ENCODE results near the gene HOMEZ.
A peak's percentile ranks its signal among the peaks of the same experiment; 100 is the strongest.
"Not testable (repeated sequence)": the region's sequence is repeated elsewhere in the genome, so short reads cannot be mapped to it uniquely, and the experiment has no call there.

Gene HOMEZ

DNA sequence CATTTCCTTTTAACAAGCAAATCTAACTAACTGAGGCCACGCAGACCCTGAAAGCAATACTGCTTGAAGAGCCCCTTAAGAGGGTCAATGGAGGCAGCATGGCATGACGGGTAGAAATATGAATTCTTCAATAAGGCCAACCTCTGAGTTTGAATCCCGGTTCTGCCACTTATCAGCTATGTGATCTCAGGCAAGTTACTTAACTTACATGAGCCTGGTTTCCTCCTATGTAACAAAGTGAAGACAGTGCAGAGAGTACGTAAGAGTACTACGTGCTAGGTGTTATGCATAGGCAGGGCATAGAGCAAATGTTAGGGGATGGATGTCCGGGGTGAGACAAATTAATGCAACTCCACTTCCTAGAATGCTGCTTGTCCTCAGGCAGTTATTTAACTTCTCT is 4.7 kb downstream of the HOMEZ start:
- DNase-seq, result no peak

DNA sequence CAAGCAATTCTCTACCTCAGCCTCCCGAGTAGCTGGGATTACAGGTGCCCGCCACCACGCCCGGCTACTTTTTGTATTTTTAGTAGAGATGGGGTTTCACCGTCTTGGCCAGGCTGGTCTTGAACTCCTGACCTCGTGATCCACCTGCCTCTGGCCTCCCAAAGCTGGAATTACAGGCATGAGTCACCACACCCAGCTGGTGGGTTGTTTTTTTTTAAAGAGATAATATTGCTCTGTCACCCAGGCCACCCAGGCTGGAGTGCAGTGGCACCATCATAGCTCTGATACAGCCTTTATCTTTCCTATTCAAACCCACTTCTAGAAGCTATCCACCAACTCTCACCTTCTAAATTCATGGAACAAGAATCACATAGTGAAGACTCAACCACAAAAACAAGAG is 8.0 kb downstream of the HOMEZ start:
- DNase-seq, result not testable (repeated sequence)

DNA sequence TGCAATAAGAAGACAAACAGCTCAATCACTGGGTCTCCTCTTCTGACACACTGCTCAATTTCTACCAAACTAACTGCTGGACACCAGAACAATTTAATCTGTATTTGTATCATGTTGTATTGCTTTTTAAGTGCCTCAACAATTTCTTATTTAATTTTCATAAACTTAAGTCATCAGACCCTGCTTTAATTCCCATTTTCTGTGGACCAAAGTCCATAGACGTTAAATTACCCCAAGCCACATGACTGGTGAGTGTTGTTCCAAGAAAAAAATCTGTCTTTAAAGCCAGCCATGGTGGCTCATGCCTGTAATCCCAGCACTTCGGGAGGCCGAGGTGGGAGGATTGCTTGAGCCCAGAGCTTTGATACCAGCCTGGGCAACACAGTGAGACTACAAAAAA is 8.7 kb downstream of the HOMEZ start:
- no peak for DNase-seq

DNA sequence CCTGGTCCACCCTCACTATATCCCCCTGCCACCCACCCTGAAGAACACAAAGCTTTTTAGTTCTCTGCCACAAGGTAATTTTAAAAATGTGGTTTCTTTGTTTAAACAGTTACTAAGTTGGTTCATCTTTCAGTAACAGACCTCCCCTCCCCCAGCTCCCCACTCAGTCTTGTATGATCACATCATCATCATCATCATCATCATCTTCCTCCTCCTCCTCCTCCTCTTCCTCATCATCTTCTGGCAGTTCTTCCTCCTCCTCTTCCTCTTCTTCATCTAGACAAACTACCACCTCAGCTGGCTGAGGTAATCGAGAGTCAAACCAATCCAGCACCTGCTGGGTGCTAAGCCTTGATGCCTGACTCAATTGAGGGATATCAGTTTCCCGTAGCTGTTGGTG is 10.5 kb downstream of the HOMEZ start:
- DNase-seq, result no peak

DNA sequence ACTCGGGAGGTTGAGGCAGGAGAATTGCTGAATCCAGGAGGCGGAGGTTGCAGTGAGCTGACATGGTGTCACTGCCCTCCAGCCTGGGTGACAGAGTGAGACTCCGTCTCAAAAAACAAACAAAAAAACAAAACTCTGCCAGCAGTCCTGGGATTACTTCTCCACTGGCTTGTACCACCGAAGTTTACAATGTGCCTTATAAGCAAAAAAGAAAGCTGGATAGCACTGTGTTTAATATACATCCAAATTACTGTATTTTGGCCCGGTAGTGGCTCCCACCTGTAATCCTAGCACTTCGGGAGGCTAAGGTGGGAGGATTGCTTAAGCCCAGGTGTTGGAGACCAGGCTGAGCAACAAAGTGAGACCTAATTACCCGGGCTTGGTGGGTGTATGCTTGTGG is 16.7 kb downstream of the HOMEZ start:
- no peak for DNase-seq

DNA sequence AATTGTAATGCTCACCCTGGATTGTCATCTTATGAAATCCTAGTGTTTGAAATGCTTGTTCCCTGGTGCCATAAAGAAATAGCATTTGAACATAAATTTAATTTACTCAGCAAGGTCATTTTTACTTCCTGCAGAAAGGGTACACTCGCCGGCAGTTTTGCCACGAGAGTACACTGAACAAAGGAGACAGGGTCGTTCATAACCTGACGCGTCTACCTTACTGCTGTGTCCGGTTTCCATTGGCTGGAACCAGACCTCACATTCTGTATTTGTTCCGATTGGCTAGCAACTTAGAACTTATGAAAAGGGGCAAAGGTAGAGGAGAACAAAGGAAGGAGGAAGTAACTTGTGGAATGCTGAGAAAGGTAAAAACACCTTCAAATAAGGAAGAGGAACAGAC is 25.1 kb downstream of the HOMEZ start:
- DNase-seq, result not testable (repeated sequence)

DNA sequence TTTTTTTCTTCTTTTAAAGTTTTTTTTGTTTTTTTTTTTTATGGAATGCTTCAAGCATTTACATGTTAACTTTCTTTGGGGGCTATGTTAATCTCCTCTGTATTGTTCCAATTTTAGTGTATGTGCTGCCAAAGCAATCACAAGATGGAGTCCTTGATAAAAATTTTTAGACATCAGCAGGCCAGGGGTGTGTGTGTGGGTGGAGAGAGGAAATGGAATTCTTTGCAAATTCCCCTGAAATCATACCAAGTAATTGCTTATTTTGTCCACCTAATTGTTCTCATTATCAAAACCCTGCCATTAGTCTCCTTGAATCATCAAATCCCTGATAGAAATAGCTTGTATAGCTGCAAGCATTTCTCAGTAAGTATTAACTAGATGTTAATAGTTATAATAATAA is 26.5 kb downstream of the HOMEZ start:
- no peak for DNase-seq

DNA sequence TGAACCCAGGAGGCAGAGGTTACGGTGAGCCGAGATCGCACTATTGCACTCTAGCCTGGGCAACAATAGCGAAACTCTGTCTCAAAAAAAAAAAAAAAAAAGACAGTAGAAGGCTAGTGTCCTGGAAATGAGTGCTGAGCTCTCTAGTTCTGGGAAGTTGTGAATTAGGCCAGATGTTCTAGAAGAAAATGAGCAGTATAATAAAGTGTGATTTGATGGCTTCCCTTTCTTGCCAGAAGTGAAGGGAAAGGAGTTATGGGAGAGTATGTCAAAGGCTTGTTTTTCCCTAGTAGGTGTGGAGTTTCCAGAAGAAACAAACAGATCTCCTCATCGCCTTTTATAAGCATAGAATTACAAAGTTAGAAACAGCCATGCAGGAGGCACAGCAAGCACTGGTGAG is 27.7 kb downstream of the HOMEZ start:
- no peak for DNase-seq

DNA sequence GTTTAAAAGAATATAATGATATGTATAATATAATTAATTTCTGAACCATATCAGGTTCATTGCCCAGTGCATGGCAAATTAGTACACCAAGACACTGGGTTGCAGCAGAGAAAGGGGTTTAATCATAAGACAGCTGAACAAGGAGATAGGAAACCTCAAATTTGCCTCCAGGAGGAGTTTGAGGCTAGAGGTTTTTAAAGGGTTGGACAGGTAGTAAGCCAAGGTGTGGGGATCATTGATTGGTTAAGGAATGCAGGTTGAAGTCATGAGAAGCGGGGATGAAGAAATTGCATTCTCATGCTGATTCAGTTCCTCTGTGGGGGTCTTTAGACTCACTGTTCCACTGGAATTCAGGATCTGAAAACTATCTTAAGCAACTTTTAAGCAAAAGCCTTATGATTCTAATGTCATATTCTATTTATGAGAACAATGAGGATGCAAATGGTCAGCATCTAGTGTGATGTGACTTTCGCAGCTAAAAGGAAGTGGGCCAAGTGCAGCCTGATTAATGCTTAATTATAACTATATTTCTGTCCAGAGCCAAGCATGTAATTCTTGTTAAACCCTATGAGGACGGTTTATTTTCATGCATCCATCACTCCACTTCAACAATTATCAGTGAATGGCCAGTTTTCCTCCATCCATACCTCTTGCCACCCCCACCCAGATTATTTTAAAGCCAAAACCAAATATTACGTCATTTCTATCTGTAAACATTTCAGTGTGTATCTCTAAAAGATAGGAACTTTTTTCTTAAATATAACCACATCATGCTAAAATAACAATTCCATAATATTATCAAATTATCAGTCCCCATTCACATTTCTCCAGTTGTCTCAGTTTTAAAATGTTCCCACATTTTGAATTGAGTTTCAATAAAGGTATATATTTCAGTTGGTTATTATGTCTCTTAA is 33.3 kb downstream of the HOMEZ start:
- DNase-seq, result no peak

DNA sequence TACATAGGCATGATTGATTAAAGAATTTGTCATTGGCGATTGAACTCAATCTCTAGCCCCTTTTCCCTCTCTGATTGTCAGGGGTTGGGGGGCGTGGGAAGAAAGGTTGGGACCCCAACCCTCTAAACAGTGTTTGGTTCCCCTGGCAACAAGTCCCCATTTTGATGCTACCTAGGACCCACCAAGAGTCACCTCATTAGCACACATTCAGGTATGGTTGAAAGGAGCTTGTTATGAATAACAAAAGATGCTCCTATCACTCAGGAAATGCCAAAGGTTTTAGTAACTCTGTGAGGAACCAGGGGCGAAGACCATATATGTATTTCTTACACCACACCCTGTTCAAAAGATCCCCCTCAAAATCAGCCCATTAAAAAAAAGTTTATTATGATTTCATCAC is 33.9 kb downstream of the HOMEZ start:
- DNase-seq, result no peak

DNA sequence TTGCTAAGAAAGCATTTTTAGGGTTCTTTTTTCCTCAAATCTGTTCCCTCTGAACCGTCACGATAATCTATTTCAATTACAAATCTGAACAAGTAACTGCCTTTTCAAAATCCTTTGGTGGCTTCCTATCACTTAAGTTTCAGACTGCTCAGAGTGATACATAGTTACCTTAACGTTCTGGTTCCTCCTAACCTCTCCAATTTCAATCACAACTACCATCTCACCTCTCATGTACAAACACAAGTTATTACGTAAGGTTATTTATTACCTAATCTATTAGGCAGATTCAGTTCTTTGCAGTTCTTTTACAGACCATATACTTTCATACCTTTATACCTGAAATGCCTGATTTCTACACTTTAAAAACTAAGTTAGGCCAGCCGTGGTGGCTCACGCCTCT is 36.1 kb downstream of the HOMEZ start:
- DNase-seq, result no peak

DNA sequence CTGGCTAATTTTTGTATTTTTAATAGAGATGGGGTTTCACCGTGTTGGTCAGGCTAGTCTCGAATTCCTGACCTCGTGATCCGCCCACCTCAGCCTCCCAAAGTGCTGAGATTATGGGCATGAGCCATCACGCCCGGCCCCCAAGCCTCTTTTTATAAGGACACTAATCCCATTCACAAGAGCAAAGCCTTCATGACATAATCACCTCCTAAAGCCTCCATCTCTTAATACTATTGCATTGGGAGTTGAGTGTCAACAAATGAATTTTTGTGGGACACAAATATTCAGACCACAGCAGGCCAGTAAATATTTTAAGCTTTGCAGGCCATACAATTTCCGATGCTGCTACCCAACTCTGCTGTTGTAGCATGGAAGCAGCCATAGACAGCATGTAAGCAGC is 37.3 kb downstream of the HOMEZ start:
- no peak for DNase-seq

DNA sequence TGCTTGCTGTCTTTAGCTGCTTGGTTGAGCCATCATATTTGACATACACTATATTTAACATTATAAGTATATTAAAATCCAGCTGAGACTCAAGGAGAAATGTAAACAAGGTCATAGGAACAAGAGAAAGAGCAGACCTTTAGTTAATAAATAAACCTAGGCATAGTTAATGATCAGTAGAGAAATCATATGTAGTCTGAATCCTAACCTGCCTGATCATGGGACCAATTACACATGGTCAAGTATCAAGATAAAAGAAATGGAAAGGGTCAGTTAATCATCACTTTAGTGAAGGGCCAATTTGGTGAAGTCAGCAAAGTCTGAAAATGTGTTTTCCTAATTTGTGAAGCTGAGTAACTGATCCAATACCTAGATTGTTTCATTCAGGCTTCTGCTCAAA is 40.6 kb downstream of the HOMEZ start:
- no peak for DNase-seq

DNA sequence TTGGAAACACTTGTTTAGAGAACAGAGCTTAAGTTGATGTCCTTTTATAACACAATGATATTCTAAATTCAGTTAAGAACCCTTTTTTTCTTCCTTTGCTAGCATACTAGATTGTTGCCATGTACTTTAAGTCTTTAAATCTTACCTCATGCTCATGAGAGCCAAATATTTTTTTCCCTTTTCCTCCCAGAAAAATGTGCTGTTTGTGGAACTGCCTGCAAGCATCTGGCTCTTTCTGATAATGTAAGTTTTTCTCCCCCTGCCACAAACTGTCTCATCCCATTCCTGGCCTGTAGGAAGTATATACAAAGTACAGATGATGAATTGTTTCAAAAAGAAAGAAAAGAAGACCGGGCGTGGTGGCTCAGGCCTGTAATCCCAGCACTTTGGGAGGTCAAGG is 42.9 kb downstream of the HOMEZ start:
- no peak for DNase-seq

DNA sequence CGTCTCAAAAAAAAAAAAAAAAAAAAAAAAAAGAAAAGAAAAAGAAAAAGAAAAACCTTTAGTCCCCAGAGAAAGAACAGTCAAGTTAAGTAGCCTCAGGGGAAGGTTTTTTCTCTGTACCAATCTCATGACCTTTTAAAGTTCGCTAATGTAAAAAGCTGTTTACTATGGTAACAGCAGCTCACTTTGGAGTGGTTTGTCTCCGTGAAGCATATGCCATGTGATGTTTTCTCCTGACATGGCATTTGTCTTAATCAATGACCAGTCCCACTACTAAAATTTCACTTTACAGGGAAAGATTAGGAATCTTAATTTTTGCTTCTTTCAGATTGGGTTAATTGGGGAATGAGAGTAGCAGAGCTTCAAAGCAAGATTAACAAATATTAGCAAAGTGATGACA is 43.9 kb downstream of the HOMEZ start:
- DNase-seq, result no peak

DNA sequence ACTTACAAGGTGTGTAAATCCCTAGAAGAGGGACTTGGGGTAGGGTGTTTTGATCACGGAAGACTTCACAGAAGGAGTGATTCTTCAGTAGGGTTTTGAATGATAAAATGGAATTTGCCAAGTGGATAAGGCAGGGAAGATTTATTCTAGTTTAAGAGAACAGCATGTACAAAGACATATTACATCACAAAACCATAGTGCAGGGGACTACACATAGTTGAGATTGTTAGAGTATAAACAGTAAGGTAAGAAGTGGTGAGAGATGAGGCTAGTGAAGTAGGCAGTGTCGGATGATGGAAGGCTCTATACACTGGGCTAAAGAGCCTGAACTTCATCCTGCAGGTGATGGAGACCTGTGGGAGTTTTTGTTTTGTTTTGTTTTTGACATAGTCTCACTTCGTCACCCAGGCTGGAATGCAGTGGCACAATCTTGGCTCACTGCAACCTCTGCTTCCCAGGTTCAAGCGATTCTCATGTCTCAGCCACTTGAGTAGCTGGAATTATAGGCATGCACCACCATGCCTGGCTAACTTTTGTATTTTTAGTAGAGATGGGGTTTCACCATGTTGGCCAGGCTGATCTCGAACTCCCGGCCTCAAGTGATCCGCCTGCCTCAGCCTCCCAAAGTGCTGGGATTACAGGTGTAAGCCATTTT is 44.7 kb downstream of the HOMEZ start:
- not testable (repeated sequence) for DNase-seq

DNA sequence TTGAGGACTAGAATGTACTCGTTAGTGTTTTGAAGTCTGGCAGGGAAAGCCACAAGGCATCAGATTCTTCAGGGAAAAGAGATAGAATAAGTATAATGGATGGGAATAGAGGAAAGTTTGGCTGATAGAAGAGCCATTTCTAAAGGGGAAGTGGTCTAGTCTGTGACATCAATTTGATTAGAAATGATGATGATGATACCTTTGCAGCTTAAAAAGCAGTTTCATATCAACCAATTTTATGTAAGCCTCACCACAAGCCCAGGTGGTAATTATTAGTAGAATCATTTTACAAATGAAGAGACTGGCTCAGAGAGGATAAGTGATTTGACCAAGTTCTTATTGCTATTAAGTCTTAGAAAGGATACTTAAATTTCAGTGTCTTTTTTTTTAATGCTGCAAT is 45.3 kb downstream of the HOMEZ start:
- DNase-seq, result no peak

DNA sequence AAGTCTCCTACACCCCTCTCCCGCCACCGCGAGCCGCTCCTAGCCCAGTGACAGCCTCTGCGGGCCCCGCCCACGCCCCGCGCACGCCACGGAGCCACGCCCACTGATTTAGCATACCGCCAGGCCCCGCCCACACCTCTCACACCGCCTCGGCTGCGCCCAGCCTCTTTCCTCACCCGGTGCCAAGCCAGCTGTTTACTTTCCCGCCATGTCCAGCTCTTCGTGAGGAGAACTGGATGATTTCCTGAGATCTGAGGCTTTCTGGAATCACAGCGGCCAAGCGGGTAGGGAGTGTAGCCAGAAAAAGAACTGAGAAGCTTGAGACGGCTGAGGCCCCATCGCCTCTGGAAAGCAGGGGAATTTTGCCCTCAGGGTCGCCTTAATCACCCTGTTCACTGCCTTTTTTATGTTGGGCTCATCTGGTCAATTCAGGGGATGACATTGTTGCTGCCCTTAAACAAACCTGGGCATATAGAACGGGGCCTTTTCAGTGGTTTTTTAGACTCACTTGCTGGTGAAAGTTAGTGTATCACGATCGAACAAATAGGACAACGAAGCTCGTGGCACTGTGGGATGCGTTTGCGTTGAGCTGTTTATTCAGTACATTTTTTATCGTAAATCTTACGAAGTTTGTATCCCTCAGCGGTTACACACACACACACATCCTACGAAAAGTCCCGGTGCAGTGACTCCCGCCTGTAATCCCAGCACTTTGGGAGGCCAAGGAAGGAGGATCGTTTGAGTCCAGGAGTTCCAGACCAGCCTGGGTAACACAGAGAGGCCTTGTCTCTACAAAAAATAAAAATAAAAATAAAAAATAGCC is 47.9 kb downstream of the HOMEZ start, which contains the start of gene RNF212B:
TSS of gene RNF212B (plus strand) at position 165 of the 823 bp plus-strand sequence. CDS start 2,410 bp downstream, outside the sequence.
- peak; percentile 93 for DNase-seq

DNA sequence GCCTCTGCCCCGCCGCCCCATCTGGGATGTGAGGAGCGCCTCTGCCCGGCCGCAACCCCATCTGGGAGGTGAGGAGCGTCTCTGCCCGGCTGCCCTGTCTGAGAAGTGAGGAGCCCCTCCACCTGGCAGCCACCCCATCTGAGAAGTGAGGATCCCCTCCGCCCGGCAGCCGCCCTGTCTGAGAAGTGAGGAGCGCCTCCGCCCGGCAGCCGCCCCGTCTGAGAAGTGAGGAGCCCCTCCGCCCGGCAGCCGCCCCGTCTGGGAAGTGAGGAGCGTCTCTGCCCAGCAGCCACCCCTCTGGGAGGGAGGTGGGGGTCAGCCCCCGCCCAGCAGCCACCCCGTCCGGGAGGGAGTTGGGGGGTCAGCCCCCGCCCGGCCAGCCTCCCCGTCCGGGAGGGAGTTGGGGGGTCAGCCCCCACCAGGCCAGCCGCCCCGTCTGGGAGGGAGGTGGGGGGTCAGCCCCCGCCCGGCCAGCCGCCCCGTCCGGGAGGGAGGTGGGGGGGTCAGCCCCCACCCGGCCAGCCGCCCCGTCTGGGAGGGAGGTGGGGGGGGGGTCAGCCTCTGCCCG is 53.6 kb downstream of the HOMEZ start:
- not testable (repeated sequence) for DNase-seq

DNA sequence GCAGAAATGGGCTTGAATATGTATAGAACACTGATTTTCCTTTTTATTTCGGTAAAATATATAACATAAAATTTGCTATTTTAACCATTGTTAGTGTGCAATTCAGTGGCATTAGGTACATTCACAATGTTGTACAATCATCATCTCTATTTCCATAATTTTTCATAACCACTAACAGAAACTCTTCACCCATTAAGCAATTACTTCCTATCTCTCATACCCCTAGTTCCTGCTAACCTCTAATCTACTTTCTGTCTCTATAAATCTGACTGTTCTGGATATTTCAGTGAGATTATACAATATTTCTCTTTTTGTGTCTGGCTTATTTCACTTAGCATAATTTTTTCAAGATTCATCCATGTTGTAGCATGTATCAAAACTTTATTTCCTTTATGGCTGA is 57.1 kb downstream of the HOMEZ start:
- DNase-seq, result no peak

DNA sequence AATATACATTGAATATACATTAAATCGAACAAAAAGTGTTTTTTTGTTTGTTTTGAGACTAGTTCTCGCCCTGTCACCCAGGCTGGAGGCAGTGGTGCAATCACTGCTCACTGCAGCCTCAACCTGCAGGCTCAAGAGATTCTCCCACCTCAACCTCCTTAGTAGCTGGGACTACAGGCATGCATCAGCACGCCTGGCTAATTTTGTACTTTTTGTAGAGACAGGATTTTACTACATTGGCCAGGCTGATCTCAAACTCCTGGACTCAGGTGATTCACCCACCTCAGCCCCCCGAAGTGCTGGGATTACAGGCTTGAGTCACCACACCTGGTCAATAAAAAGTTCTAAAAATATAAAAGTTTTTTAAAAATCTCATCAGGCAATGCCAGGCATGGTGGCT is 58.4 kb downstream of the HOMEZ start:
- DNase-seq, result no peak

DNA sequence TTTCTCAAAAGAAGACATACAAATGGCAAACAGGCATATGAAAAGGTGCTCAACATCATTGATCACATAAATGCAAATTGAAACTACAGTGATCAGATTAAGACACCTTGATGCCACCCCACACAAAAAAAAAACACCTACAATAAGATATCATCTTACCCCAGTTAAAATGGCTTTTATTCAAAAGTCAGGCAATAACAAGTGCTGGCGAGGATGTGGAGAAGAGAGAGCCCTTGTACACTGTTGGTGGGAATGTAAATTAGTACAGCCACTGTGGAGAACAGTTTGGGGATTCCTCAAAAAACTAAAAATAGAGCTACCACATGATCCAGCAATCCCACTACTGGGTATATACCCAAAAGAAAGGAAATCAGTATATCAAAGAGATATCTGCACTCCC is 61.0 kb downstream of the HOMEZ start:
- not testable (repeated sequence) for DNase-seq
